GM12878 (cell line): Measurements from ENCODE around the gene OAS1. TPM values are rescaled to one million over a fixed set of nuclear protein-coding genes. Genes with fewer than 3 reads are reported as not detected.

Experiments
- ASH2L ChIP-seq: fragments of 300-600, 200-600 bp; sonication (generic); IDR thresholded peaks from 2 replicates; pipeline ENCODE4 v1.6.1; 2017; ENCODE audit warnings: low read depth, mild to moderate bottlenecking, borderline replicate concordance
- CBX3 ChIP-seq: fragments of 200-600 bp; sonication (generic); IDR thresholded peaks from 2 replicates; pipeline ENCODE4 v1.6.1; 2016; ENCODE audit warnings: low read depth, borderline replicate concordance
- E2F8 ChIP-seq: fragments of 450-650 bp; IDR thresholded peaks from 2 replicates; pipeline ENCODE4 v1.6.1; 2018; ENCODE audit warnings: mild to moderate bottlenecking, low read depth, moderate library complexity; ENCODE audit not compliant: partially characterized antibody
- FOS ChIP-seq: IDR thresholded peaks from 3 replicates; pipeline ENCODE4 v1.6.1; 2011; ENCODE audit warnings: borderline replicate concordance; ENCODE audit not compliant: insufficient read length; ENCODE audit errors: extremely low read depth
- IRF5 ChIP-seq: fragments of 450-650 bp; IDR thresholded peaks from 2 replicates; pipeline ENCODE4 v1.6.1; 2017; ENCODE audit warnings: borderline replicate concordance
- MYC ChIP-seq: IDR thresholded peaks from 2 replicates; pipeline ENCODE4 v1.6.1; 2011; ENCODE audit warnings: mild to moderate bottlenecking, low read length, moderate library complexity, inconsistent platforms; ENCODE audit not compliant: insufficient read depth, insufficient replicate concordance, insufficient read length, severe bottlenecking
- NFXL1 ChIP-seq: fragments of 450-650 bp; IDR thresholded peaks from 2 replicates; pipeline ENCODE4 v1.6.1; 2017; ENCODE audit warnings: antibody characterized with exemption, mild to moderate bottlenecking, borderline replicate concordance
- NKRF ChIP-seq: fragments of 450-650 bp; conservative IDR thresholded peaks from 2 replicates; pipeline ENCODE4 v1.6.1; 2017; ENCODE audit warnings: mild to moderate bottlenecking, moderate library complexity
- RB1 ChIP-seq: fragments of 450-650 bp; formaldehyde crosslinking; IDR thresholded peaks from 2 replicates; pipeline ENCODE4 v1.6.1; 2017; ENCODE audit warnings: mild to moderate bottlenecking, borderline replicate concordance
- REST ChIP-seq: IDR thresholded peaks from 2 replicates; pipeline ENCODE4 v1.6.1; 2012; ENCODE audit warnings: mild to moderate bottlenecking, low read depth, low read length
- RFX5 ChIP-seq: IDR thresholded peaks from 2 replicates; pipeline ENCODE4 v1.6.1; 2011; ENCODE audit warnings: low read depth, low read length, improper control_type of control experiment
- SREBF2 ChIP-seq: IDR thresholded peaks from 2 replicates; pipeline ENCODE4 v1.6.1; 2012; ENCODE audit warnings: mild to moderate bottlenecking, low read length
- polyA plus RNA-seq, 11 experiments: library from polyadenylated mRNA; depleted of rRNA in 4 of 11; unstranded in 6 of 11; stranded (reverse) in 5 of 11; fragments of >200 nt; fragmentation: Nextera tagmentation in 4 of 11; fragmentation: Illumina TruSeq in 1 of 11; extraction: Ambion mirVana in 4 of 11; extraction: Trizol in 1 of 11; gene quantifications; 1 replicate in 1 of 11; 2 replicates in 10 of 11; pipeline versions ENCODE4 v1.2.1 to v1.2.3, GENCODE V29; 2011 to 2016; ENCODE audit warnings: inconsistent platforms in 2 of 11, missing spikeins in 2 of 11, low read depth in 1 of 11
- total RNA-seq, 4 experiments: library from RNA; depleted of rRNA in 3 of 4; stranded (reverse); fragments of >200 nt in 3 of 4; fragmentation: Illumina TruSeq in 1 of 4; extraction: Trizol in 1 of 4; gene quantifications; 2 replicates each; pipeline versions ENCODE4 v1.2.1 to v1.2.3, GENCODE V29; 2013 to 2021

OAS1 gene
- total and polyA plus RNA-seq, 10 of the 15 experiments (the other 5 are each of a cell fraction or from before 2014, with no cell fraction given) = 44.7 to 287 (median 64.3) TPM

GRCh38 chr12:112906712-112907414, at the start of gene OAS1 (continued):
- TF ChIP-seq REST (peak; percentile 71), CBX3 (no peak), NKRF (peak; percentile 67), RFX5 (no peak), IRF5 (no peak), SREBF2 (no peak), MYC (no peak), NFXL1 (no peak), RB1 (0 out of 2 replicates have a peak, but pooled peaks have one; percentile 36), ASH2L (no peak), E2F8 (no peak), FOS (no peak)
